Activated CD4-positive, alpha-beta T cell treated with anti-CD3 and anti-CD28 coated beads, Interleukin-2, amount 50 U/mL, for 24 hours (primary cell): ENCODE results near the gene APPL2.
A peak's percentile ranks its signal among the peaks of the same experiment; 100 is the strongest.

Experiments used
- DNase-seq, 2 donors: peaks; one replicate each; pipeline ENCODE4 v3.0.0-alpha.2; 2020; ENCODE audit warnings: low read depth in 1 of 2, low spot score in 1 of 2

The APPL2 gene

GRCh38 chr12:105235732-105236476 lies at the start of gene APPL2:
Gene APPL2, minus strand, starts transcription at chr12:105236174. Its CDS starts 162 bp downstream, at chr12:105236012.
- DNase-seq: peak; percentile 57 to 77

GRCh38 chr12:105285378-105285777 lies 49.4 kb upstream of the APPL2 start:
- DNase-seq: no peak

DNA sequence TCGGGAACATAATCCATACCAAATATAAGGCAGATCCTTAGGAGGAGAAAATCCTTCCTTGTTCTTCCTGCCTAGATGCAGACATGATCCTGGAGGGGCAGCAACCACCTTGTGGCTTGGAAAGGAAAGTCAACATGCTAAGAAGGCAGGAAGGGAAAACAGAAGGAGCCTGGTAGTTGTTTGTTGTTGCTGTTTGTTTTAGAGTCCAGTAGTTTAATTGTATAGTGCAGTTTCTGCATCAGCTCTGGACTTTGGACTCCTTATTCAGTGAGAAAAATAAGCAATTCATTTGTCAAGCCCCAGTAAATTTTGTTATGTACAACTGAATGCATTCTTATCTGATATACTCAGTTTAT lies 45.7 kb upstream of the APPL2 start:
- no peak for DNase-seq

GRCh38 chr12:105280966-105281693 lies 45.2 kb upstream of the APPL2 start:
- DNase-seq: no peak

GRCh38 chr12:105279460-105280056 lies 43.6 kb upstream of the APPL2 start:
- peak; percentile 1 to 20 for DNase-seq

- no peak for DNase-seq
Measured at GRCh38 chr12:105278043-105278697, 42.2 kb upstream of the APPL2 start.

- DNase-seq: no peak
Measured at GRCh38 chr12:105275997-105276733, 40.2 kb upstream of the APPL2 start.

GRCh38 chr12:105274571-105274970 lies 38.6 kb upstream of the APPL2 start:
- DNase-seq: no peak

- DNase-seq: no peak
Measured at GRCh38 chr12:105273601-105274000, 37.6 kb upstream of the APPL2 start.

- DNase-seq: no peak
Measured at GRCh38 chr12:105272814-105273416, 36.9 kb upstream of the APPL2 start.

DNA sequence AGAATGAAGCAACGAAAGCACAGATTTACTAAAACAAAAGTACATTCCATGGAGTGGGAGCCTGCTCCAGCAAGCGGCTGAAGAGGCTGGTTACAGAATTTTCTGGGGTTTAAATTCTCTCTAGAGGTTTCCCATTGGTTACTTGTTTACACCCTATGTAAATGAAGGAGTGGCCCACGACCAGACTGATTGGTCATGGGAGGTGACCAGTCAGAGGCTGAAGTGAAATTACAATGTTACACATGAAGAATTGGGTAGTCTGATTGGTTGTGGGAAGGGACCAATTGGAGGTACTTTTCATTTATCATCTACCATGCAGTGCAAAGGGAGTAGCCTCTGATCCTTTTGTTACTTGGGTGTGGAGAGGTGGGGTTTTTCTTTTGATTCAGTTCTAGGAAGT lies 36.2 kb upstream of the APPL2 start:
- DNase-seq: no peak

- no peak for DNase-seq
Measured at GRCh38 chr12:105271364-105271763, 35.4 kb upstream of the APPL2 start.

- no peak for DNase-seq
Measured at GRCh38 chr12:105270671-105271255, 34.8 kb upstream of the APPL2 start.

GRCh38 chr12:105267711-105268110 lies 31.7 kb upstream of the APPL2 start:
- no peak for DNase-seq

DNA sequence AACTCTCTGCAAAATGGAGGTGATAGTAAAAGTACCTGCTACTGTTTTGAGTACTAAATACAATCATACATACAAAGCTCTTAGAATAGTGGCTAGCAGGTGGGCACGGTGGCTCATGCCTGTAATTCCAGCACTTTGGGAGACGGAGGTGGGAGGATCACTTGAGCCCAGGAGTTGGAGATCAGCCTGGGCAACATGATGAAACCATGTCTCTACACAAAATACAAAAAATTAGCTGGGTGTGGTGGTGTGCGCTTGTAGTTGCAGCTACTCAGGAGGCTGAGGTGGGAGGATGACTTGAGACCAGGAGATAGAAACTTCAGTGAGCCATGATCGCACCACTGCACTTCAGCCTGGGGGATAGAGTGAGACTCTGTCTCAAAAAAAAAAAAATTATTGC lies 28.8 kb upstream of the APPL2 start:
- DNase-seq: no peak

- no peak for DNase-seq
Measured at GRCh38 chr12:105262461-105263184, 26.6 kb upstream of the APPL2 start.

DNA sequence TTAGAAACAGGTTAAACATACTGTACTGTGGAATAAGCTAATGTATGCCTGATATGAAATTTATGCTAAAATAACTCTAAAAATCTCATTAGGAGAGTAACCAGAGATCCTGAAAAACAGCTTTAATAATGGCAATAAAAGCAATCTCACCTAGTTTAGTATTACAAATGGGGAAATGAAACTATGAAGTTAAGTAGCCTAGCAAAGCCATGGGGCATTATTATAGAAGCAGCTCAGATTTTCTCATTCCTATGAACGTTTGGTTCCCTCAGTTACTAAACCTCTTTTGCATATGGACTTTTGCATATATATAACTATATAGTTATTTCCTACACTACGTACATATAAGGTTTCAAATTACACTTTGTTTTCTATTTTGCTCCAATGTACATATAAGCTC lies 25.0 kb upstream of the APPL2 start:
- DNase-seq: no peak

DNA sequence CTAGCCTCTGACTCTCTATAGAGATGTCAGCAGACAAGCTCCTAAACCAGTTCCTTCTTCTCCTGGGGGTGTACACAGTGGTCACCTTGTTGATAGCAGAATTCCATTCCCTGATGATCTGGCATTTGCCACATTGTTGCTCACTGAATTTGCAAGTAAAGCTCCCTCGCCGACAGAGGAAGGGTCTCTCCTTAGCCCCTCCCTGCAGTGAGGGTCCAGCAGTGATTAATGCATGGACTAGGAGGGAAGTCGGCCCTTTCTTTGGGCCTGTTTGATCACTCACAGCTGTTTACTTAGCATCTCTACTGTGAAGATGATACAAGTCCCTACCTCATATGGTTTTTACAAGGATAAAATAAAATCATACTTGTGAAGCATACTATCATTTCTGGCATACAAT lies 23.3 kb upstream of the APPL2 start:
- no peak for DNase-seq

DNA sequence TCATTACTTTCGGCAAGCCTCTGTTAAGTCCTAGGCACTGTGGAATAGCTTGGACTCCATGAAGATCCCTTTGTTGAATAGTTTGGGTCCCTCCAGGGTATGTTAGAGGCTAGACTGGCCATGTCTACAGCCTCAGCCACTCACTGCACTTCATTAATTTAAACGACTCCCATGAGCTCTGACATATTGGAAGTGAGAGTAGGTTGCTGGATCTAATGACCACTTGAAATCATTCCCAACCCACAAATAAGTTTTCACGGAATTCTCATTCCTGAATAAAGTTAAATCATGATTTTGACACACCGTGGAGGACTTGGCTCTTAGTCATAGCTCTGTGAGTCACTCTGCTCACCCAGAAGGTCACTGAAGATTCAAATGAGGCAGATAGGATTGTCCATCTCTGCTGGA lies 21.4 kb upstream of the APPL2 start:
- no peak for DNase-seq

- DNase-seq: no peak
Measured at GRCh38 chr12:105256921-105257320, 20.9 kb upstream of the APPL2 start.
